CD4-positive, alpha-beta T cell treated with Interleukin-6 at 100 ng/mL for 8 hours (primary cell): ENCODE measurements around the gene DDX31.

Experiments
- DNase-seq: peaks from one replicate; pipeline ENCODE4 v3.0.0-alpha.2; 2020; ENCODE audit warnings: mixed read lengths, low spot score

The DDX31 gene

GRCh38 chr9:132594412-132594811, 75.4 kb downstream of the DDX31 start:
- no peak for DNase-seq

- no peak for DNase-seq
These were observed 77.3 kb downstream of the DDX31 start for GRCh38 chr9:132592451-132592850.

GRCh38 chr9:132591751-132592314, 78.0 kb downstream of the DDX31 start:
- no peak for DNase-seq

GRCh38 chr9:132591244-132591643, 78.5 kb downstream of the DDX31 start:
- DNase-seq, result no peak

GRCh38 chr9:132590318-132591182, 79.2 kb downstream of the DDX31 start:
- DNase-seq, result no peak

GRCh38 chr9:132590037-132590317, 79.8 kb downstream of the DDX31 start:
- no peak for DNase-seq

- no peak for DNase-seq
These were observed 80.4 kb downstream of the DDX31 start for GRCh38 chr9:132589148-132590036.

- DNase-seq, result no peak
These were observed 81.2 kb downstream of the DDX31 start for GRCh38 chr9:132588501-132589147.

GRCh38 chr9:132588098-132588497, 81.7 kb downstream of the DDX31 start:
- no peak for DNase-seq

- DNase-seq, result no peak
These were observed 82.2 kb downstream of the DDX31 start for GRCh38 chr9:132587592-132587955.

- no peak for DNase-seq
These were observed 82.8 kb downstream of the DDX31 start for GRCh38 chr9:132586830-132587591.

- DNase-seq, result no peak
These were observed 83.6 kb downstream of the DDX31 start for GRCh38 chr9:132585954-132586829.

GRCh38 chr9:132584601-132585560, 84.9 kb downstream of the DDX31 start:
- DNase-seq, result no peak

GRCh38 chr9:132583584-132584304, 86.0 kb downstream of the DDX31 start:
- no peak for DNase-seq

GRCh38 chr9:132582786-132583583, 86.8 kb downstream of the DDX31 start:
- DNase-seq, result no peak

GRCh38 chr9:132582276-132582785, 87.5 kb downstream of the DDX31 start, which contains the start of gene BARHL1:
BARHL1 (plus strand) TSS chr9:132582606; CDS start chr9:132582798, 192 bp downstream.
- DNase-seq, result no peak

- DNase-seq, result no peak
These were observed 90.4 kb downstream of the DDX31 start for GRCh38 chr9:132579427-132579798.
